WTC11 (cell line): ENCODE data around the gene CDCA7L.

Source experiments
- ATF1 ChIP-seq: sonication (generic); formaldehyde crosslinking; IDR thresholded peaks from 2 replicates; pipeline ENCODE4 v1.8.1; 2023; ENCODE audit warnings: mild to moderate bottlenecking, moderate library complexity, missing genetic modification reagents
- CREM ChIP-seq: sonication (generic); formaldehyde crosslinking; IDR thresholded peaks from 2 replicates; pipeline ENCODE4 v1.8.1; 2022; ENCODE audit warnings: mild to moderate bottlenecking, missing genetic modification reagents, moderate library complexity
- CTCF ChIP-seq: fragments of 200-600 bp; IDR thresholded peaks from 2 replicates; pipeline ENCODE4 v1.8.0; 2022; ENCODE audit warnings: antibody characterized with exemption
- MAX ChIP-seq: sonication (generic); formaldehyde crosslinking; IDR thresholded peaks from 2 replicates; pipeline ENCODE4 v1.8.0; 2022; ENCODE audit warnings: mild to moderate bottlenecking, missing genetic modification reagents
- MYBL2 ChIP-seq: sonication (generic); formaldehyde crosslinking; IDR thresholded peaks from 2 replicates; pipeline ENCODE4 v1.8.1; 2023; ENCODE audit warnings: mild to moderate bottlenecking, moderate library complexity, missing genetic modification reagents

GRCh38 chr7:21869785-21870402 is 75.8 kb downstream of the CDCA7L start:
- TF ChIP-seq CTCF (no peak), MAX (CRISPR knock-in tag) (no peak), ATF1 (CRISPR knock-in tag) (no peak), MYBL2 (CRISPR knock-in tag) (no peak), CREM (CRISPR knock-in tag) (no peak)
